Measurements from ENCODE around the gene C7orf57.
"Not testable (repeated sequence)": the region's sequence is repeated elsewhere in the genome, so short reads cannot be mapped to it uniquely, and the experiment has no call there.

C7orf57 gene

DNA sequence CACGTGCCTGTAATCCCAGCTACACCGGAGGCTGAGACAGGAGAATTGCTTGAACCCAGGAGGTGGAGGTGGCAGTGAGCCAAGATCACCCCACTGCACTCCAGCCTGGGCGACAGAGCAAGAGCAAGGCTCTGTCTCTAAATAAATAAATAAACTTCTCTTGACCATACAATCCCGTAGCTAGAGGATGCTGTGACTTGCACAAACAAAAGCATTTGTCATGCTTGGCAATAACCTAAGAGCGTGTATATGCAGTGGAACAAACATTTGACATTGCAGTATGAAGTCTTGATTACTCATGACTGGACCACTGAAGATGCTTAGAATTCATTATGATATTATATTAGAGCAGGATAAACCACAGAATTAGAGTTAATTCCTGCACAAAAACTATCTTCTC, 1.4 kb upstream of the C7orf57 start:
- DNase-seq (ENCODE audit: low read depth in 2 of 3, low spot score in 1 of 3): no peak

- no peak for DNase-seq (ENCODE audit: low read depth in 2 of 3, low spot score in 1 of 3)
Measured at GRCh38 chr7:48035967-48036478, 680 bp downstream of the C7orf57 start.

- no peak for DNase-seq (ENCODE audit: low read depth in 2 of 3, low spot score in 1 of 3)
Measured at GRCh38 chr7:48038815-48039506, 3.6 kb downstream of the C7orf57 start.

- DNase-seq (ENCODE audit: low read depth in 2 of 3, low spot score in 1 of 3): no peak
Measured at GRCh38 chr7:48040944-48041652, 5.8 kb downstream of the C7orf57 start.

DNA sequence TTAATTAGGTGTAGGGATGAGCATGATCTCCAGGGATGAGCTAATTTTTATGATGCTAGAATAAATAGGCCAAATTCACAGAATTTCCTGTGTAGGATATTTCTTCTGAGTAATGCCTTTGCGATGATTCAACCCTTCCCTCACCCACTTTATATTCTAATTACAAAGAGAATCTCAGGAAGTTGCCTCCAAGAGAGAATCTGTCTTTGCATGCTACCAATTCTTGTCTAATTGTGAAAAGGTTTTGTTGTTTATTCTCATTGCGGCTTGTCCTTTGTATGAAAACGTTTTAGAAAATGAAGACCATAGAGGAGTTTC, 6.3 kb downstream of the C7orf57 start:
- DNase-seq (ENCODE audit: low read depth in 2 of 3, low spot score in 1 of 3): no peak

DNA sequence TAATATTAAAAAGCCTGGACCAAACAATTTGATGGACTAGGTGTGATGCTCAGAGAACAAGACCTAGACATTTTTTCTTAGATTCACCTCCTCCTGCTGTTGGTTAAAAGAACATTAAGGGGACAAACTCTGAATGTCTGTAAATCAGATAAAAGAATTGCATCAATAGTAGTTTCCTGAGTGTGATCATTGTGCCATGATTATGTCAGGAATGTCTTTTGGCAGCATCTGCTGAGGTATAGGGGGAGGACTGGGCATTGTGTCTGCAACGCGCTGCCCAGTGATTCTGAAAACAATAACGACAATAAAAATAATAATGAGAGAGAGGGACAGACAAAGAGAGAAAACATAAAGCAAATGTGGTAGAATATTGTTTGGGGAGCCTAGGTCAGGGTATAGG, 6.9 kb downstream of the C7orf57 start:
- no peak for DNase-seq (ENCODE audit: low read depth in 2 of 3, low spot score in 1 of 3)

DNA sequence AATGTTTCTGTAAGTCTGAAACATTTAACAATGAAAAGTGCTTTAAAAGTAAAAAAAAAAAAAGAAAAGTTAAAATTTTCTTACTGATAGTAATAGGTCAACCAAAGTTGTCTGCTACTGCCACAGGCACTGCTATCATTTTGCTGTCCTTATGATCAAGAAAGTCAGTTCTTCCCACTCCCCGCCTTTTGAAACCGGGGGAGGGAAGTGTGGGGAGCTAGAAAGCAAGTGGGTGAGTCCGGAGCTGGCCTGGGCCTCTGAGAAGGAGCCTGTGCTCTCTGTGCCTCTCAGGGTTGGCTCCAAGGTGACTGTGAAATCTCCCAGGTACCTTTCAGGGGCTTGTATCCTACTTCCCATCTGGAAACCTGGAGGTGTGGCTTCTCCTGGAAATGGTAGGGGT, 7.3 kb downstream of the C7orf57 start:
- no peak for DNase-seq (ENCODE audit: low read depth in 2 of 3, low spot score in 1 of 3)

DNA sequence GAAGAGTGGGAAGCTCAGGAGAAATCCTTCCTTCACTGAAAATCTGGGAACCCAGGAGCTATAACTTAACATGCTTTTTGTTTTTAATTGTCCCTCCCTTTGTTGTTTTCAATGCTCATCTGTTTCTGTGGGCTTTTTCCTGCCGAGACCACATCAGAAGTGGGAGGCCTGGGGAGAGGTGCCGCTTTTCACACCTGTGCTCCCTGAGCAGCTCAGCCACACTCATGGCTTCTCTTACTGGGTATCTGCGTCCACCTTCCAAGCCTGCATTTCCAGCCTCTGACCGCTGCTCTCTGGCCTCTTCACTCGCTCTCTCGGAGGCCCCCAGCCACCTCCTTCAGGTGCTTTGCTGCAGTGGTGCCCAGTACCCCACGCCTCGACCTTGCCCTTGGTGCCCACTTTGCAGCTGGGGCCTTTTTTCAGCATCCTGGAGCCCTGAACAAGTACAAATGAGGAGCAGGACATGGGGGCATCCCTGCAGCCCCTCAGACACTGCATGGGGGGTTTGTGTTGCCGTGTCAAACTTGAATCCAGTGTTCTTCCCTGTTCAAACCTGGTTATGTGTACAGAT, 9.9 kb downstream of the C7orf57 start:
- no peak for DNase-seq (ENCODE audit: low read depth in 2 of 3, low spot score in 1 of 3)

GRCh38 chr7:48046458-48046857, 11.1 kb downstream of the C7orf57 start:
- no peak for DNase-seq (ENCODE audit: low read depth in 2 of 3, low spot score in 1 of 3)

DNA sequence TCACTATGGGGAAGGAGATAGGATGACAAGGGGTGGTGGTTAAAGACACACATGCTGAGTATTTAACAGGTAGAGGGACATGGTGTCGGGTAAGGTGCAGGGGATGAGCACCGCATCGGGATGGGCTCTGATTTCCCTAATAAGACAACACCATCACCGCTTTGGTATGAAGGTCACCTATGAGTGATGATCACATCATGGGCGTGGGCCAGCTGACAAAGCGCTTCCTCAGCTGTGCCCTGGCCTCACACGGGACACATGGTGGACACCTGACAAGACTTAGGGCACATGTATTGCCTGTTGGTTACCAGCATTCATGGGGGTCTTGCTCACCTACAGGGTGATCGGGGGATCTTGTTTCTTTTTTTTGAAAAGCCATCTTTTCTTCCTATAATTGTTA, 12.8 kb downstream of the C7orf57 start:
- no peak for DNase-seq (ENCODE audit: low read depth in 2 of 3, low spot score in 1 of 3)

DNA sequence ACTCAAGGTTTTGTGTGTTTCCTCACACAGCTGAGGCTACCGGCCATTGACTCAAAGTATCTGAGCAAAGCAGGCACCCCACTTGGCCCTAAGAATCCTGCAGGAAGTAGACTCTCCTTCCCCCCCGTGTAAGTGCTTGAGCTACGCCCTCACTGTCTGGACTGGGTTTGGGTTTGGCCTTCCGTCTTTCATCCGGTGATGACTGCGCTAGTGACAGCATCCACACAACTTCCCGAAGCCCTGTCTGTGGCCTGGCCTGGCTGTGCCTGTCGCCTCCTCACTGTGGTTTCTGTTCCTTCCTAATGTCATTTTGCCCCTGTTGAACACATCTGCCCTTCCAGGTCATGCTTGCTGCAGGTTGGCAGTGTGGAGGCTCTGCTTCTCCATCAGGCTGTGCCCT, 14.5 kb downstream of the C7orf57 start:
- no peak for DNase-seq (ENCODE audit: low read depth in 2 of 3, low spot score in 1 of 3)

- peak in 1 of 3 donors; percentile 28 for DNase-seq (ENCODE audit: low read depth in 2 of 3, low spot score in 1 of 3)
Measured at GRCh38 chr7:48052748-48053147, 17.4 kb downstream of the C7orf57 start.

DNA sequence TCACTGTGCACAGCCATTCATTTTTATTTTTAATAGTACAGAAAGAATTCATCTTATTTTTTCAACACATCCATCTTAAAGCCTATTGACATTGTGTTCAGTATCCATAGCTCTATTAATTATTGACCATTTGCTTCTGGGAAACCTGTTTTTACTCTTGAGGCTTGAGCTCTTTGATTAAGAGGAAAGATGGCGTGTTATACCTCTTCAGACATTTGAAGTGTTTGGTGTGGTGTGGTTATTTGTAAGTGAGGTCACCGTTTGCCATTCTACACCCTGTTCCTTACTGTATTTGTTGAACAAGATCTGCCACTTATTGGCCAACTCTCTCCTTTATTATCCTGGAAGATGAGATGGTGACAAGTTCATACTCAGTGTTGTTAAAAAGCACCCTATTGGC, 18.4 kb downstream of the C7orf57 start:
- no peak for DNase-seq (ENCODE audit: low read depth in 2 of 3, low spot score in 1 of 3)

DNA sequence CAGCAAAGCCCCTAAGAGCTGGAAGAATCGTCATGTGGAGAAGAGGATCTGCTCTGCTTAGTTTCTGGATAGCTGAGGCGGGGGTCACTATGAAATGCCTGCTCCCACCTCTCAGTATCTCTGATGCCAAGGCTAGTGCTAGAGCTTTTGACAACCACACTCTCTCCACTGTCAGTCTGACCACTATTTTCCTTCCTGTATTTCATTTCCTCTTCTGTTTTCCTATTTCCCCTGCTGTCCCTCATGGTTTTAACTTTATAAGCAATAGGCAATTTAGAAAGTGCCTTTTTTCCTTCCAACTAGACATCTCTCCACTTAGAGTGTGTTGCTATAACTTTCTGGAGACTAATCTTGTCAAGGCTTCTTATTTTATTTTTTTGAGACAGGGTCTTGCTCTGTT, 23.6 kb downstream of the C7orf57 start:
- no peak for DNase-seq (ENCODE audit: low read depth in 2 of 3, low spot score in 1 of 3)

GRCh38 chr7:48059706-48060105, 24.4 kb downstream of the C7orf57 start:
- no peak for DNase-seq (ENCODE audit: low read depth in 2 of 3, low spot score in 1 of 3)

GRCh38 chr7:48063985-48064384, 28.6 kb downstream of the C7orf57 start:
- DNase-seq (ENCODE audit: low read depth in 2 of 3, low spot score in 1 of 3): no peak

DNA sequence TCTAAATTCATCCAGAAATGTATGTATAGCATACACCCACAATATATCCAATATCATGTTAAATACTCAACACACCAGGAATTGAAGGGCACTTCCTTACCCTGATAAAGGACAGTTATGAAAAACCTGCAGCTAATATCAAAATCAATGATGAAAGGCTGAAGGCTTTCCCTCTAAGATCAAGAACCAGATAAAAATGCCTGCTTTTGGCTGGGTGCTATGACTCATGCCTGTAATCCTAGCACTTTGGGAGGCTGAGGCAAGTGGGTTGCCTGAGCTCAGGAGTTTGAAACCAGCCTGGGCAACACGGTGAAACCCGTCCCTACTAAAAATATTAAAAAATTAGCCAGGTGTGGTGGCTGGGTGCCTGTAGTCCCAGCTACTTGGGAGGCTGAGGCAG, 32.1 kb downstream of the C7orf57 start:
- DNase-seq (ENCODE audit: low read depth in 2 of 3, low spot score in 1 of 3): no peak

- no peak for DNase-seq (ENCODE audit: low read depth in 2 of 3, low spot score in 1 of 3)
Measured at GRCh38 chr7:48074204-48074654, 38.9 kb downstream of the C7orf57 start.

DNA sequence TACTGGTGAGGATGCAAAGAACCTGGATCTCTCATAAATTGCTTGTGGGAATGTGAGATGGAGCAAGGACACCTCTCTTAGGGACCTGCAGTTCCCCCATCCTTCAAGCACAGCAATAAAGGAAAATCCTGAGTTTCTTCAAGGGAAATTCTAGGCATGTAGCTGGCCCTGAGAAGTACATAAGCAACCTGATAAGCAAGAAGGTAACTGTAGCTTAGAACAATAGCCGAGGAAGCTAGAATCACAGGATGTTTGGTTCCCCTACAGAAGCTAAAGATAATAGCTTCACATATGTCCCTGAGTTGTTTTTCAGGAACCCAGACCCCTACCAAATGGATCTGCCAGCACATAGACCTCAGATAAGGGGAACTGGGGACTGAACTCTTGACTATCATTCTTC, 42.1 kb downstream of the C7orf57 start:
- no peak for DNase-seq (ENCODE audit: low read depth in 2 of 3, low spot score in 1 of 3)

- DNase-seq (ENCODE audit: low read depth in 2 of 3, low spot score in 1 of 3): no peak
Measured at GRCh38 chr7:48078470-48078869, 43.1 kb downstream of the C7orf57 start.

DNA sequence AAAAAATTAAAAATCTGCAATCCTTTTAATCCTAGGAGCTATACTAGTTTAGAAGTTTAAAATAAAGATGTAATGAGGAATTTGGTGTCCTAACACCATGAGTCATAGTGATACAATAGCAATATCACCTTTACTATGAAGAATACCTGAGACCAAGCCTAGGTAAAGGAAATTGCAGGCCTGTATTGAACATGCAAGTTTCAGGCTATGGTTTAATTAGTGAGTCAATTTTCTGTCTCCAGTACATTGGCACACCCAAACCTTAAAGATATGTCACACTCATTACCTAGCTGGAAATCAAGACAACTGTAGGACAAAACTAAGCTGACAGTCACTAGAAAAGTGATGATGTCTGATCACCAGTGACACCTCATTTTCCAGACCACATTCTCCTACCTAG, 47.0 kb downstream of the C7orf57 start:
- not testable (repeated sequence) for DNase-seq (ENCODE audit: low read depth in 2 of 3, low spot score in 1 of 3)

GRCh38 chr7:48083114-48083830, 47.9 kb downstream of the C7orf57 start:
- DNase-seq (ENCODE audit: low read depth in 2 of 3, low spot score in 1 of 3): no peak

Data from stimulated activated CD4-positive, alpha-beta T cell treated with anti-CD3 and anti-CD28 coated beads, Interleukin-12 subunit alpha, Interleukin-12 subunit beta, amount 100 ng/mL, for 48 hours (primary cell).